OCI-LY7 (cell line): ENCODE measurements around the gene TTC13.

ENCODE experiments used
- EZH2phosphoT487 ChIP-seq: fragments of 200-600 bp; sonication (generic); IDR thresholded peaks from 2 replicates; pipeline ENCODE4 v1.6.1; 2018; ENCODE audit warnings: low read depth, borderline replicate concordance, mild to moderate bottlenecking, mixed run types, antibody characterized with exemption, low read length, moderate library complexity, mixed read lengths
- TF ChIP-seq, protein P1 (sequence below): fragments of 200-600 bp; sonication (generic); conservative IDR thresholded peaks from 2 replicates; pipeline ENCODE4 v1.5.1; 2014; ENCODE audit warnings: mild to moderate bottlenecking, antibody characterized with exemption, low read length, moderate library complexity, mixed read lengths

DNA sequence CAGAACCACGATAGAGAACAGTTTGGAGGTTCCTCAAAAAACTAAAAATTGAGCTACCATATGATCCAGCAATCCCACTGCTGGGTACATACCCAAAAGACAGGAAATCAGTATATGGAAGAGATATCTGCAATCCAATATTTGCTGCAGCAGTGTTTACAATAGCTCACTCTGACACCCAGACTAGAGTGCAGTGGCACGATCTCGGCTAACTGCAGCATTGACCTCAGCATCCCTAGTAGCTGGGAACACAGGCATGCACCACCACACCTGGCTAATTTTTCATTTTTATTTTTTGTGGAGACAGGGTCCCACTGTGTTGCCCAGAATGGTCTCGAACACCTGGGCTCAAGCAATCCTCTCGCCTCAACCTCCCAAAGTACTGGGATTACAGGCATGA lies 13.1 kb downstream of the TTC13 start:
- TF ChIP-seq, protein P1, sequence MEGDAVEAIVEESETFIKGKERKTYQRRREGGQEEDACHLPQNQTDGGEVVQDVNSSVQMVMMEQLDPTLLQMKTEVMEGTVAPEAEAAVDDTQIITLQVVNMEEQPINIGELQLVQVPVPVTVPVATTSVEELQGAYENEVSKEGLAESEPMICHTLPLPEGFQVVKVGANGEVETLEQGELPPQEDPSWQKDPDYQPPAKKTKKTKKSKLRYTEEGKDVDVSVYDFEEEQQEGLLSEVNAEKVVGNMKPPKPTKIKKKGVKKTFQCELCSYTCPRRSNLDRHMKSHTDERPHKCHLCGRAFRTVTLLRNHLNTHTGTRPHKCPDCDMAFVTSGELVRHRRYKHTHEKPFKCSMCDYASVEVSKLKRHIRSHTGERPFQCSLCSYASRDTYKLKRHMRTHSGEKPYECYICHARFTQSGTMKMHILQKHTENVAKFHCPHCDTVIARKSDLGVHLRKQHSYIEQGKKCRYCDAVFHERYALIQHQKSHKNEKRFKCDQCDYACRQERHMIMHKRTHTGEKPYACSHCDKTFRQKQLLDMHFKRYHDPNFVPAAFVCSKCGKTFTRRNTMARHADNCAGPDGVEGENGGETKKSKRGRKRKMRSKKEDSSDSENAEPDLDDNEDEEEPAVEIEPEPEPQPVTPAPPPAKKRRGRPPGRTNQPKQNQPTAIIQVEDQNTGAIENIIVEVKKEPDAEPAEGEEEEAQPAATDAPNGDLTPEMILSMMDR = no peak
- TF ChIP-seq EZH2phosphoT487 = no peak
